ENCODE measurements around the gene NCAPD2. TPM values are rescaled to one million over a fixed set of nuclear protein-coding genes. Genes with fewer than 3 reads are reported as not detected.
"Not testable (repeated sequence)": the region's sequence is repeated elsewhere in the genome, so short reads cannot be mapped to it uniquely, and the experiment has no call there.

Gene NCAPD2
- total RNA-seq, 2 experiments from 2014 or later, result 167 to 171 TPM

GRCh38 chr12:6532927-6533652, 39.2 kb downstream of the NCAPD2 start:
- no peaks in the 10 kb centered on the region for H3K9me3 Mint-ChIP-seq
- H3K4me1 Mint-ChIP-seq, result peaks cover 43% of the 10 kb centered on the region
- H3K36me3 Mint-ChIP-seq, result peaks cover 71% of the 10 kb centered on the region
- peak overlapping the region; percentile 99 for H3K4me3 Mint-ChIP-seq
- peak overlapping the region; percentile 99 for H3K27ac Mint-ChIP-seq
- DNase-seq, result peak; percentile 60
- H3K27me3 Mint-ChIP-seq, result peaks cover 29% of the 10 kb centered on the region

- Mint-ChIP-seq H3K27me3 (peaks cover 29% of the 10 kb centered on the region), H3K36me3 (peaks cover 73% of the 10 kb centered on the region), H3K27ac (peak overlapping the region; percentile 99), H3K9me3 (no peaks in the 10 kb centered on the region), H3K4me3 (peak overlapping the region; percentile 99), H3K4me1 (peaks cover 47% of the 10 kb centered on the region)
- DNase-seq, result no peak
These were observed 39.7 kb downstream of the NCAPD2 start for GRCh38 chr12:6533653-6533922.

DNA sequence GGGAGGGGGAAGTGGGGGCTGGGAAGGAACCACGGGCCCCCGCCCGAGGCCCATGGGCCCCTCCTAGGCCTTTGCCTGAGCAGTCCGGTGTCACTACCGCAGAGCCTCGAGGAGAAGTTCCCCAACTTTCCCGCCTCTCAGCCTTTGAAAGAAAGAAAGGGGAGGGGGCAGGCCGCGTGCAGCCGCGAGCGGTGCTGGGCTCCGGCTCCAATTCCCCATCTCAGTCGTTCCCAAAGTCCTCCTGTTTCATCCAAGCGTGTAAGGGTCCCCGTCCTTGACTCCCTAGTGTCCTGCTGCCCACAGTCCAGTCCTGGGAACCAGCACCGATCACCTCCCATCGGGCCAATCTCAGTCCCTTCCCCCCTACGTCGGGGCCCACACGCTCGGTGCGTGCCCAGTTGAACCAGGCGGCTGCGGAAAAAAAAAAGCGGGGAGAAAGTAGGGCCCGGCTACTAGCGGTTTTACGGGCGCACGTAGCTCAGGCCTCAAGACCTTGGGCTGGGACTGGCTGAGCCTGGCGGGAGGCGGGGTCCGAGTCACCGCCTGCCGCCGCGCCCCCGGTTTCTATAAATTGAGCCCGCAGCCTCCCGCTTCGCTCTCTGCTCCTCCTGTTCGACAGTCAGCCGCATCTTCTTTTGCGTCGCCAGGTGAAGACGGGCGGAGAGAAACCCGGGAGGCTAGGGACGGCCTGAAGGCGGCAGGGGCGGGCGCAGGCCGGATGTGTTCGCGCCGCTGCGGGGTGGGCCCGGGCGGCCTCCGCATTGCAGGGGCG, 40.2 kb downstream of the NCAPD2 start, which contains the start of gene GAPDH:
TSS of gene GAPDH (plus strand) at position 595 of the 772 bp plus-strand sequence. CDS start 316 bp downstream, outside the sequence.
- peaks cover 48% of the 10 kb centered on the region for H3K4me1 Mint-ChIP-seq
- H3K27me3 Mint-ChIP-seq, result peaks cover 29% of the 10 kb centered on the region
- H3K9me3 Mint-ChIP-seq, result no peaks in the 10 kb centered on the region
- H3K36me3 Mint-ChIP-seq, result peaks cover 72% of the 10 kb centered on the region
- peak; percentile 93 for DNase-seq
- H3K4me3 Mint-ChIP-seq, result peak within 1 kb of the TSS; percentile 99
- peak within 1 kb of the TSS; percentile 99 for H3K27ac Mint-ChIP-seq

- Mint-ChIP-seq H3K9me3 (no peaks in the 10 kb centered on the region), H3K27ac (peak overlapping the region; percentile 99), H3K27me3 (peaks cover 29% of the 10 kb centered on the region), H3K36me3 (peaks cover 72% of the 10 kb centered on the region), H3K4me1 (peaks cover 54% of the 10 kb centered on the region), H3K4me3 (peak overlapping the region; percentile 99)
- no peak for DNase-seq
These were observed 40.7 kb downstream of the NCAPD2 start for GRCh38 chr12:6534695-6534944.

GRCh38 chr12:6534945-6535696, 41.2 kb downstream of the NCAPD2 start:
- H3K4me1 Mint-ChIP-seq, result peaks cover 59% of the 10 kb centered on the region
- peak overlapping the region; percentile 99 for H3K27ac Mint-ChIP-seq

GRCh38 chr12:6535697-6535946, 41.7 kb downstream of the NCAPD2 start:
- peak overlapping the region; percentile 99 for H3K27ac Mint-ChIP-seq
- H3K4me1 Mint-ChIP-seq, result peaks cover 64% of the 10 kb centered on the region
- no peaks in the 10 kb centered on the region for H3K9me3 Mint-ChIP-seq
- H3K4me3 Mint-ChIP-seq, result peak overlapping the region; percentile 99
- H3K36me3 Mint-ChIP-seq, result peaks cover 71% of the 10 kb centered on the region
- peaks cover 29% of the 10 kb centered on the region for H3K27me3 Mint-ChIP-seq
- no peak for DNase-seq

More at GRCh38 chr12:6534945-6535696, 41.2 kb downstream of the NCAPD2 start:
- Mint-ChIP-seq H3K36me3 (peaks cover 72% of the 10 kb centered on the region), H3K9me3 (no peaks in the 10 kb centered on the region), H3K27me3 (peaks cover 29% of the 10 kb centered on the region), H3K4me3 (peak overlapping the region; percentile 99)
- DNase-seq, result peak; percentile 79

GRCh38 chr12:6535960-6536847, 42.3 kb downstream of the NCAPD2 start:
- Mint-ChIP-seq H3K4me1 (peaks cover 65% of the 10 kb centered on the region), H3K27ac (peak overlapping the region; percentile 99), H3K4me3 (peak overlapping the region; percentile 99), H3K27me3 (peaks cover 29% of the 10 kb centered on the region), H3K9me3 (no peaks in the 10 kb centered on the region), H3K36me3 (peaks cover 65% of the 10 kb centered on the region)
- DNase-seq, result no peak

- Mint-ChIP-seq H3K27ac (peak overlapping the region; percentile 99), H3K4me3 (peak overlapping the region; percentile 99), H3K27me3 (peaks cover 29% of the 10 kb centered on the region), H3K4me1 (peaks cover 61% of the 10 kb centered on the region), H3K36me3 (peaks cover 61% of the 10 kb centered on the region), H3K9me3 (no peaks in the 10 kb centered on the region)
- DNase-seq, result peak; percentile 21
These were observed 43.1 kb downstream of the NCAPD2 start for GRCh38 chr12:6536894-6537579.

DNA sequence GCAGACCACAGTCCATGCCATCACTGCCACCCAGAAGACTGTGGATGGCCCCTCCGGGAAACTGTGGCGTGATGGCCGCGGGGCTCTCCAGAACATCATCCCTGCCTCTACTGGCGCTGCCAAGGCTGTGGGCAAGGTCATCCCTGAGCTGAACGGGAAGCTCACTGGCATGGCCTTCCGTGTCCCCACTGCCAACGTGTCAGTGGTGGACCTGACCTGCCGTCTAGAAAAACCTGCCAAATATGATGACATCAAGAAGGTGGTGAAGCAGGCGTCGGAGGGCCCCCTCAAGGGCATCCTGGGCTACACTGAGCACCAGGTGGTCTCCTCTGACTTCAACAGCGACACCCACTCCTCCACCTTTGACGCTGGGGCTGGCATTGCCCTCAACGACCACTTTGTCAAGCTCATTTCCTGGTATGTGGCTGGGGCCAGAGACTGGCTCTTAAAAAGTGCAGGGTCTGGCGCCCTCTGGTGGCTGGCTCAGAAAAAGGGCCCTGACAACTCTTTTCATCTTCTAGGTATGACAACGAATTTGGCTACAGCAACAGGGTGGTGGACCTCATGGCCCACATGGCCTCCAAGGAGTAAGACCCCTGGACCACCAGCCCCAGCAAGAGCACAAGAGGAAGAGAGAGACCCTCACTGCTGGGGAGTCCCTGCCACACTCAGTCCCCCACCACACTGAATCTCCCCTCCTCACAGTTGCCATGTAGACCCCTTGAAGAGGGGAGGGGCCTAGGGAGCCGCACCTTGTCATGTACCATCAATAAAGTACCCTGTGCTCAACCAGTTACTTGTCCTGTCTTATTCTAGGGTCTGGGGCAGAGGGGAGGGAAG, 43.9 kb downstream of the NCAPD2 start:
- H3K9me3 Mint-ChIP-seq, result not testable (repeated sequence)
- Mint-ChIP-seq H3K4me1 (peaks cover 54% of the 10 kb centered on the region), H3K27ac (peak overlapping the region; percentile 99), H3K4me3 (peak overlapping the region; percentile 99), H3K27me3 (peaks cover 29% of the 10 kb centered on the region), H3K36me3 (peaks cover 54% of the 10 kb centered on the region)
- peak; percentile 80 for DNase-seq

DNA sequence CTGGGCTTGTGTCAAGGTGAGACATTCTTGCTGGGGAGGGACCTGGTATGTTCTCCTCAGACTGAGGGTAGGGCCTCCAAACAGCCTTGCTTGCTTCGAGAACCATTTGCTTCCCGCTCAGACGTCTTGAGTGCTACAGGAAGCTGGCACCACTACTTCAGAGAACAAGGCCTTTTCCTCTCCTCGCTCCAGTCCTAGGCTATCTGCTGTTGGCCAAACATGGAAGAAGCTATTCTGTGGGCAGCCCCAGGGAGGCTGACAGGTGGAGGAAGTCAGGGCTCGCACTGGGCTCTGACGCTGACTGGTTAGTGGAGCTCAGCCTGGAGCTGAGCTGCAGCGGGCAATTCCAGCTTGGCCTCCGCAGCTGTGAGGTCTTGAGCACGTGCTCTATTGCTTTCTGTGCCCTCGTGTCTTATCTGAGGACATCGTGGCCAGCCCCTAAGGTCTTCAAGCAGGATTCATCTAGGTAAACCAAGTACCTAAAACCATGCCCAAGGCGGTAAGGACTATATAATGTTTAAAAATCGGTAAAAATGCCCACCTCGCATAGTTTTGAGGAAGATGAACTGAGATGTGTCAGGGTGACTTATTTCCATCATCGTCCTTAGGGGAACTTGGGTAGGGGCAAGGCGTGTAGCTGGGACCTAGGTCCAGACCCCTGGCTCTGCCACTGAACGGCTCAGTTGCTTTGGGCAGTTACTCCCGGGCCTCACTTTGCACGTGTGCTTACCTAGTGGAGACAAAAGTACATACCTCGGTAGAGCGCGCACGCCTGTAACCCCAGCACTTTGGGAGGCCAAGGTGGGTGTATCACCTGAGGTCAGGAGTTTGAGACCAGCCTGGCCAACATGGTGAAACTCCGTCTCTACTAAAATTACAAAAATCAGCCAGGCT, 44.8 kb downstream of the NCAPD2 start:
- Mint-ChIP-seq H3K27ac (peak overlapping the region; percentile 99), H3K4me3 (peak overlapping the region; percentile 99), H3K27me3 (peaks cover 29% of the 10 kb centered on the region), H3K4me1 (peaks cover 50% of the 10 kb centered on the region), H3K9me3 (no peaks in the 10 kb centered on the region), H3K36me3 (peaks cover 47% of the 10 kb centered on the region)
- DNase-seq, result peak; percentile 28

GRCh38 chr12:6539314-6539682, 45.4 kb downstream of the NCAPD2 start:
- Mint-ChIP-seq H3K9me3 (no peaks in the 10 kb centered on the region), H3K4me1 (peaks cover 48% of the 10 kb centered on the region), H3K27me3 (peaks cover 25% of the 10 kb centered on the region), H3K27ac (peak overlapping the region; percentile 99), H3K36me3 (peaks cover 43% of the 10 kb centered on the region), H3K4me3 (peak overlapping the region; percentile 99)
- no peak for DNase-seq

DNA sequence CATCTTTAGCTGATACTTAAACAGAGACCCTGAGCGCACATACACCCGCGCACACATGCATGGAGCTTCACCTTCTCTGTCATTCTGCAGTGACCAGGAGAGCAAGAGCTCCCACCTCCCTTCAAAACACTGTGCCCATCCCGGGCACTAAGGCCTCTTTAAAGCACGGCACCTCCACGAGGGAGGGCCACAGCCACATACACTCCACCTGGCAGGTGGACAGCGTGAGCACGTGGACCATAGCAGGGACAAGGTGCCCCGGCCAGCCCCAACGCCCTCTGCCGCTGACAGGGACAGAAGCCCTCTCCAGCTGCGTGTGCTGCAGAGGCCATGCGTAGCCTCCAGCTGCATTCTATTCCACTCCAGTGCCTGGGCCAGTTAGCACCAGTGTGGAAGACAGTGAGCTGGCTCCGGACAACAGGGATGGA, 45.8 kb downstream of the NCAPD2 start:
- Mint-ChIP-seq H3K9me3 (no peaks in the 10 kb centered on the region), H3K27me3 (peaks cover 22% of the 10 kb centered on the region), H3K4me3 (peak overlapping the region; percentile 55), H3K36me3 (peaks cover 39% of the 10 kb centered on the region), H3K27ac (peak overlapping the region; percentile 99), H3K4me1 (peaks cover 48% of the 10 kb centered on the region)
- DNase-seq, result peak; percentile 11
